Measurements from ENCODE around the gene PMPCA.
"Not testable (repeated sequence)": the region's sequence is repeated elsewhere in the genome, so short reads cannot be mapped to it uniquely, and the experiment has no call there.

PMPCA gene

GRCh38 chr9:136399176-136400037 lies 11.1 kb upstream of the PMPCA start:
- Histone ChIP-seq H3K36me3 (ENCODE audit: control insufficient read depth, insufficient read depth, low read length) (peaks cover 6% of the 10 kb centered on the region), H3K27me3 (ENCODE audit: control insufficient read depth, insufficient read depth, low read length) (no peaks in the 10 kb centered on the region), H3K4me1 (ENCODE audit: control insufficient read depth, insufficient read depth, low read length) (peaks cover 19% of the 10 kb centered on the region), H3K9ac (ENCODE audit: low read length) (peak overlapping the region; percentile 58), H3K9me3 (ENCODE audit: control insufficient read depth, low read length) (no peaks in the 10 kb centered on the region), H3K4me3 (ENCODE audit: low read length) (peak overlapping the region; percentile 46)

GRCh38 chr9:136400038-136400834 lies 10.2 kb upstream of the PMPCA start, which contains the start of gene SNAPC4:
SNAPC4 (minus strand) TSS chr9:136400170; CDS start chr9:136398428, 1,742 bp downstream.
- Histone ChIP-seq H3K9me3 (ENCODE audit: control insufficient read depth, low read length) (no peaks in the 10 kb centered on the region), H3K9ac (ENCODE audit: low read length) (peak within 1 kb of the TSS; percentile 58), H3K36me3 (ENCODE audit: control insufficient read depth, insufficient read depth, low read length) (peaks cover 1% of the 10 kb centered on the region), H3K4me1 (ENCODE audit: control insufficient read depth, insufficient read depth, low read length) (peaks cover 19% of the 10 kb centered on the region), H3K27me3 (ENCODE audit: control insufficient read depth, insufficient read depth, low read length) (no peaks in the 10 kb centered on the region), H3K4me3 (ENCODE audit: low read length) (peak within 1 kb of the TSS; percentile 46)

DNA sequence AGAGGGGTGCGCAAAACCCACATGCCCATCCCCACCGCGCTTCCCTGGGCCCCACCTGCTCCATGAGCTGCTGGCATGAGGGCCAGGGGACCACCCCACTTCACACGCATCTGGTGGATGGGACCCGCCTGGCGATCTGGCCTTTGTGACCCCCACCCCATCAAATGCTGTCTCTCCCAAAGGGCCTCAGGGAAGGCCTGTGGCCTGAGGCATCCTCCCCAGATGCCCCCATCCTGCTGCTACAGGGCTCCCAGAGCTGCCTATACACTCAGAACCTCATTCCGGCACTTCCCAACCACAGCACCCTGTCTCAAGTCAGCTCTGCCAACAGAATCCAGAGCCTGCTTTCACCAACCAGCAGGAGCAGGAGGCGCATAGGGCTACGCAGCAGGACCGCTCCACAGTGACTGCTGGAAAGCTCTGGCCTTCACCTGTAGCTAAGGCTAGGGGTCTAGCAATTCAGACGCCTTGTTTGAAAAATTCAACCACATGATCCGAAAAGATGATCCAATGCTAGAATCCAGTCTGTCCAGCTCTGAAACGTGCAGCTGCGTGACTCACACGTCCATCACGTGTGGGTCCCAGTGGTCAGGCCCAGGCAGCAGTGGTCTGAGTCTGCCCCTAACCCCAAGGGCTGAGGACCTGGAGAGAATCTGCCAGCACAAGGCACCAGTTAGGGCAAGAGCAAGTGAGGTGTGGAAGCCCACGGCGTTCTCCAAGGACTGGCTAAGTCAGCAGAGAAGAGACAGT lies 9.1 kb upstream of the PMPCA start:
- no peak overlapping the region for H3K9ac ChIP-seq (ENCODE audit: low read length)

GRCh38 chr9:136402067-136402466 lies 8.4 kb upstream of the PMPCA start:
- no peaks in the 10 kb centered on the region for H3K9me3 ChIP-seq (ENCODE audit: control insufficient read depth, low read length)
- no peak overlapping the region for H3K9ac ChIP-seq (ENCODE audit: low read length)
- no peak overlapping the region for H3K4me3 ChIP-seq (ENCODE audit: low read length)
- H3K36me3 ChIP-seq (ENCODE audit: control insufficient read depth, insufficient read depth, low read length), result no peaks in the 10 kb centered on the region
- peaks cover 19% of the 10 kb centered on the region for H3K4me1 ChIP-seq (ENCODE audit: control insufficient read depth, insufficient read depth, low read length)
- H3K27me3 ChIP-seq (ENCODE audit: control insufficient read depth, insufficient read depth, low read length), result no peaks in the 10 kb centered on the region

More for the DNA sequence above, 9.1 kb upstream of the PMPCA start:
- no peaks in the 10 kb centered on the region for H3K9me3 ChIP-seq (ENCODE audit: control insufficient read depth, low read length)
- H3K4me3 ChIP-seq (ENCODE audit: low read length), result no peak overlapping the region
- no peaks in the 10 kb centered on the region for H3K27me3 ChIP-seq (ENCODE audit: control insufficient read depth, insufficient read depth, low read length)
- H3K4me1 ChIP-seq (ENCODE audit: control insufficient read depth, insufficient read depth, low read length), result peaks cover 19% of the 10 kb centered on the region
- H3K36me3 ChIP-seq (ENCODE audit: control insufficient read depth, insufficient read depth, low read length), result no peaks in the 10 kb centered on the region

GRCh38 chr9:136403538-136403914 lies 6.9 kb upstream of the PMPCA start:
- Histone ChIP-seq H3K4me3 (ENCODE audit: low read length) (no peak overlapping the region), H3K4me1 (ENCODE audit: control insufficient read depth, insufficient read depth, low read length) (peaks cover 15% of the 10 kb centered on the region), H3K27me3 (ENCODE audit: control insufficient read depth, insufficient read depth, low read length) (no peaks in the 10 kb centered on the region), H3K9ac (ENCODE audit: low read length) (no peak overlapping the region), H3K36me3 (ENCODE audit: control insufficient read depth, insufficient read depth, low read length) (no peaks in the 10 kb centered on the region), H3K9me3 (ENCODE audit: control insufficient read depth, low read length) (no peaks in the 10 kb centered on the region)

DNA sequence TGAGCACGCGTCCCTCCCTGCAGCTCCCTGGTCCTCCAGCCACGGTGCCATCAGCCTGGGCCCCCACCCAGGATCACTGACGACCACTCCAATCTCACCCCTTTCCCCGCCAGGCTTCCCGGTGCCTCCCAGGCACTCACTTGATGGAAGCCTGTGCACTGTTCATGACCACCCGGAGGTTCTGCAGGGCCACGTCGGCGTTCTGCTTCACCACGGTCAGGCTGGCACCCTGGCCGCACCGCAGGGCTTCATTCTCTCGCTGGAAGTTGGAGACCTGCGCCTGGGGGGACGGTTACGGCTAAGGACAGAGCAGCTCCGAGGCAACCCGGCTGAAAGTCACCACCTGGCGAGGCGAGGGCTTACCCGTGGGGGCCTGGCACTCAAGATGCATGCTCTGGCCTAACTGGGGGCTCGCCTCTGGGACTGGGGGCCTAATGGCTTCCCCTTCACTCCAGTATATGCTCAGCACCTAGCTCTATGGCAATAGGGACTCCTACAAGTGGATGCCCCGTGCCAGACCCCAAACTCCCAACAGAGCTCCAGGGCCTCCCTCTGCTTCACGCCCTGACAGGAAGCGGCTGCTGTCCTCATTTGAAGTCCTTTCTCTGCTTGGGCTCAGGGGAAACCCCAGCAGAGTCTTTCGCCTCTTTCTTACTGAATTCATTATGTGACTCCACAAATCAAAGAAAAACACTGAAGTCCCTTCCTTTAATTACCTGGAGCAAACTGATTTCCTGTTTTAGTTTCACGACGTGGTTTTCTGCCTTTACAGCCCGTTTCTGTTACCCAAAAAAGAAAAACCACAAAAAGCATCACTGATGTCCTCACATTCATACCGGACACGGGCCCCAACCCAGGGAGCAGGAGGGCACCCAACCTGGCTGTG lies 6.3 kb upstream of the PMPCA start:
- Histone ChIP-seq H3K4me3 (ENCODE audit: low read length) (no peak overlapping the region), H3K27me3 (ENCODE audit: control insufficient read depth, insufficient read depth, low read length) (no peaks in the 10 kb centered on the region), H3K9me3 (ENCODE audit: control insufficient read depth, low read length) (no peaks in the 10 kb centered on the region), H3K4me1 (ENCODE audit: control insufficient read depth, insufficient read depth, low read length) (peaks cover 8% of the 10 kb centered on the region), H3K9ac (ENCODE audit: low read length) (no peak overlapping the region), H3K36me3 (ENCODE audit: control insufficient read depth, insufficient read depth, low read length) (no peaks in the 10 kb centered on the region)

- H3K4me1 ChIP-seq (ENCODE audit: control insufficient read depth, insufficient read depth, low read length), result peaks cover 10% of the 10 kb centered on the region
- no peaks in the 10 kb centered on the region for H3K27me3 ChIP-seq (ENCODE audit: control insufficient read depth, insufficient read depth, low read length)
- no peak overlapping the region for H3K9ac ChIP-seq (ENCODE audit: low read length)
- no peaks in the 10 kb centered on the region for H3K9me3 ChIP-seq (ENCODE audit: control insufficient read depth, low read length)
- H3K4me3 ChIP-seq (ENCODE audit: low read length), result no peak overlapping the region
- H3K36me3 ChIP-seq (ENCODE audit: control insufficient read depth, insufficient read depth, low read length), result no peaks in the 10 kb centered on the region
These were observed 5.7 kb upstream of the PMPCA start for GRCh38 chr9:136404801-136405136.

- H3K9ac ChIP-seq (ENCODE audit: low read length), result no peak overlapping the region
- H3K9me3 ChIP-seq (ENCODE audit: control insufficient read depth, low read length), result no peaks in the 10 kb centered on the region
- H3K4me1 ChIP-seq (ENCODE audit: control insufficient read depth, insufficient read depth, low read length), result peaks cover 8% of the 10 kb centered on the region
- no peaks in the 10 kb centered on the region for H3K36me3 ChIP-seq (ENCODE audit: control insufficient read depth, insufficient read depth, low read length)
- no peaks in the 10 kb centered on the region for H3K27me3 ChIP-seq (ENCODE audit: control insufficient read depth, insufficient read depth, low read length)
- no peak overlapping the region for H3K4me3 ChIP-seq (ENCODE audit: low read length)
These were observed 5.0 kb upstream of the PMPCA start for GRCh38 chr9:136405481-136405880.

GRCh38 chr9:136405904-136406303 lies 4.6 kb upstream of the PMPCA start:
- H3K9me3 ChIP-seq (ENCODE audit: control insufficient read depth, low read length); H3K27me3 ChIP-seq (ENCODE audit: control insufficient read depth, insufficient read depth, low read length); H3K36me3 ChIP-seq (ENCODE audit: control insufficient read depth, insufficient read depth, low read length); H3K4me1 ChIP-seq (ENCODE audit: control insufficient read depth, insufficient read depth, low read length); H3K4me3 ChIP-seq (ENCODE audit: low read length); H3K9ac ChIP-seq (ENCODE audit: low read length): not testable (repeated sequence)

GRCh38 chr9:136407061-136407460 lies 3.4 kb upstream of the PMPCA start:
- not testable (repeated sequence) for H3K27me3 ChIP-seq (ENCODE audit: control insufficient read depth, insufficient read depth, low read length); H3K9me3 ChIP-seq (ENCODE audit: control insufficient read depth, low read length); H3K4me3 ChIP-seq (ENCODE audit: low read length); H3K36me3 ChIP-seq (ENCODE audit: control insufficient read depth, insufficient read depth, low read length); H3K9ac ChIP-seq (ENCODE audit: low read length)
- H3K4me1 ChIP-seq (ENCODE audit: control insufficient read depth, insufficient read depth, low read length), result peaks cover 16% of the 10 kb centered on the region

DNA sequence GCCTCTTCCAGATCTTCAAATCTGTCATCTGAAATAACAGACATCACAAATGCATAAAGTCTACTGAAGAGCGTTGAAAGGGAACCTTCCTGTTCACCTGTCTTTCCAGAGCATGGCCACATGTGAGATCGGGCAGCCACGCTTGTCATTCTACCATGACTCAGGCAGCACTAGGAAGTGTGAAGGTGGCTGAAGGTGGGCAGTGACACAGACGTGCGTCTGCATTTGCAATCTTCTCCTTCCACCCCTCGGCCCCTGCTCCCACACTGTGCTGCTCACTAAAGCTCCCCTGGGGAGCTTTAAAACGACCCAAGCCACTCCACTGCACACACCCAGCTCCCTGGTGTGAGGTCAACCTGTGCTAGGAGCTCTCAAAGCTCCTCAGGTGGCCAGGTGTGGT lies 2.5 kb upstream of the PMPCA start:
- Histone ChIP-seq H3K9ac (ENCODE audit: low read length) (no peak overlapping the region), H3K4me3 (ENCODE audit: low read length) (no peak overlapping the region), H3K9me3 (ENCODE audit: control insufficient read depth, low read length) (no peaks in the 10 kb centered on the region), H3K27me3 (ENCODE audit: control insufficient read depth, insufficient read depth, low read length) (no peaks in the 10 kb centered on the region), H3K4me1 (ENCODE audit: control insufficient read depth, insufficient read depth, low read length) (peaks cover 16% of the 10 kb centered on the region), H3K36me3 (ENCODE audit: control insufficient read depth, insufficient read depth, low read length) (peaks cover 3% of the 10 kb centered on the region)
